Caco-2 (cell line): ENCODE results near the gene ATP5F1C. TPM values are rescaled to one million over a fixed set of nuclear protein-coding genes. Genes with fewer than 3 reads are reported as not detected.
A peak's percentile ranks its signal among the peaks of the same experiment; 100 is the strongest.

Experiments used
- BruUV-seq: library from RNA; stranded (reverse); fragments of 400-500 nt; replicated peaks from 2 replicates; lab custom pipeline; 2021; lab: Mats Ljungman, UMichigan
- CTCF ChIA-PET: fragments of 300-600 bp; sonication (Branson Sonifier 250); formaldehyde crosslinking; loops from one replicate; lab custom pipeline; 2022; ENCODE audit warnings: antibody characterized with exemption; lab: Charles Lee
- POLR2A ChIA-PET: fragments of 300-600 bp; sonication (Branson Sonifier 250); formaldehyde crosslinking; loops from one replicate; lab custom pipeline; 2022; ENCODE audit warnings: antibody characterized with exemption; lab: Charles Lee
- DNase-seq, 2 experiments: peaks; one replicate each; pipeline versions ENCODE4 v3.0.0 to v3.0.0-alpha.2; 2020 to 2022
- H3K27me3 ChIP-seq: replicated peaks from 2 replicates; pipeline ENCODE4 v1.6.0; 2011; ENCODE audit warnings: low read length; ENCODE audit not compliant: control insufficient read depth, insufficient read depth
- H3K36me3 ChIP-seq: 2 replicates; pipeline ENCODE4 v1.5.1; 2011; ENCODE audit warnings: low read length; ENCODE audit not compliant: control insufficient read depth, insufficient read depth
- H3K4me1 ChIP-seq: fragments of 250-450 bp; sonication (Bioruptor Pico); 2 replicates; pipeline ENCODE4 v1.5.1; 2020; ENCODE audit warnings: mild to moderate bottlenecking
- H3K4me3 ChIP-seq: 2 replicates; pipeline ENCODE4 v1.5.1; 2011; ENCODE audit warnings: low read depth, mild to moderate bottlenecking, control low read depth, low read length
- H3K9me3 ChIP-seq: fragments of 250-450 bp; sonication (Bioruptor Pico); 2 replicates; pipeline ENCODE4 v1.5.1; 2020; ENCODE audit warnings: mild to moderate bottlenecking, moderate library complexity
- H3K27ac Mint-ChIP-seq: one replicate; pipeline ENCODE4 v1.8.0; 2022; ENCODE audit warnings: mixed read lengths; ENCODE audit not compliant: unreplicated experiment
- H3K27me3 Mint-ChIP-seq: one replicate; pipeline ENCODE4 v1.8.0; 2022; ENCODE audit warnings: mixed read lengths; ENCODE audit not compliant: insufficient read depth, unreplicated experiment
- H3K36me3 Mint-ChIP-seq: one replicate; pipeline ENCODE4 v1.8.0; 2022; ENCODE audit warnings: mild to moderate bottlenecking, mixed read lengths; ENCODE audit not compliant: insufficient read depth, unreplicated experiment
- H3K4me1 Mint-ChIP-seq: one replicate; pipeline ENCODE4 v1.8.0; 2022; ENCODE audit warnings: low read depth, mixed read lengths; ENCODE audit not compliant: unreplicated experiment
- H3K4me3 Mint-ChIP-seq: one replicate; pipeline ENCODE4 v1.8.0; 2022; ENCODE audit warnings: mild to moderate bottlenecking, moderate library complexity, mixed read lengths; ENCODE audit not compliant: unreplicated experiment
- H3K9me3 Mint-ChIP-seq: one replicate; pipeline ENCODE4 v1.8.0; 2022; ENCODE audit warnings: mixed read lengths; ENCODE audit not compliant: unreplicated experiment
- intact Hi-C: fragments of 100-400 bp; cut with micrococcal nuclease; formaldehyde crosslinking; loops from one replicate; pipeline ENCODE4 v1.10.0; 2022; ENCODE audit not compliant: unreplicated experiment
- total RNA-seq: library from RNA; stranded (reverse); gene quantifications from 2 replicates; pipeline ENCODE4 v1.2.3, GENCODE V29; 2022
- TF ChIP-seq, protein P1 (sequence below), 2 experiments: fragments of 200-600 bp in 1 of 2; IDR thresholded peaks; 1 replicate in 1 of 2; 2 replicates in 1 of 2; pipeline versions ENCODE4 v1.5.1 to v1.8.0; 2011 to 2022; ENCODE audit warnings: antibody characterized with exemption in 1 of 2, control low read depth in 1 of 2, inconsistent platforms in 1 of 2, low read depth in 1 of 2, low read length in 1 of 2, mild to moderate bottlenecking in 1 of 2, moderate library complexity in 1 of 2; ENCODE audit not compliant: insufficient read depth in 1 of 2, severe bottlenecking in 1 of 2, unreplicated experiment in 1 of 2

Gene ATP5F1C
- total RNA-seq, 1 experiment from 2014 or later: 568 TPM

- DNase-seq: peak; percentile 88 to 91
- no TSS peak for BruUV-seq
- TF ChIP-seq, protein P1, sequence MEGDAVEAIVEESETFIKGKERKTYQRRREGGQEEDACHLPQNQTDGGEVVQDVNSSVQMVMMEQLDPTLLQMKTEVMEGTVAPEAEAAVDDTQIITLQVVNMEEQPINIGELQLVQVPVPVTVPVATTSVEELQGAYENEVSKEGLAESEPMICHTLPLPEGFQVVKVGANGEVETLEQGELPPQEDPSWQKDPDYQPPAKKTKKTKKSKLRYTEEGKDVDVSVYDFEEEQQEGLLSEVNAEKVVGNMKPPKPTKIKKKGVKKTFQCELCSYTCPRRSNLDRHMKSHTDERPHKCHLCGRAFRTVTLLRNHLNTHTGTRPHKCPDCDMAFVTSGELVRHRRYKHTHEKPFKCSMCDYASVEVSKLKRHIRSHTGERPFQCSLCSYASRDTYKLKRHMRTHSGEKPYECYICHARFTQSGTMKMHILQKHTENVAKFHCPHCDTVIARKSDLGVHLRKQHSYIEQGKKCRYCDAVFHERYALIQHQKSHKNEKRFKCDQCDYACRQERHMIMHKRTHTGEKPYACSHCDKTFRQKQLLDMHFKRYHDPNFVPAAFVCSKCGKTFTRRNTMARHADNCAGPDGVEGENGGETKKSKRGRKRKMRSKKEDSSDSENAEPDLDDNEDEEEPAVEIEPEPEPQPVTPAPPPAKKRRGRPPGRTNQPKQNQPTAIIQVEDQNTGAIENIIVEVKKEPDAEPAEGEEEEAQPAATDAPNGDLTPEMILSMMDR (IDR thresholded peaks at IDR 0.05; ENCODE audit: insufficient read depth in 1 of 2, low read depth in 1 of 2, low read length in 1 of 2, severe bottlenecking in 1 of 2, unreplicated experiment in 1 of 2): no peak
- CTCF ChIA-PET: no interaction called here
- intact Hi-C loops: loop anchor here (1.0 to 5.0 kb wide), 5 partner anchors 36 to 617 kb away; partner anchors contain the start of genes ATP5F1C and GATA3
- H3K27ac Mint-ChIP-seq: peak overlapping the region; percentile 98
- H3K4me1 Mint-ChIP-seq: peaks cover 63% of the 10 kb centered on the region
- Histone ChIP-seq H3K9me3 (peaks cover 12% of the 10 kb centered on the region), H3K4me1 (peaks cover 64% of the 10 kb centered on the region), H3K36me3 (no peaks in the 10 kb centered on the region), H3K4me3 (no peak overlapping the region), H3K27me3 (no peaks in the 10 kb centered on the region)
- H3K4me3 Mint-ChIP-seq: peak overlapping the region; percentile 66
- peaks cover 36% of the 10 kb centered on the region for H3K36me3 Mint-ChIP-seq
- POLR2A ChIA-PET: interaction anchor here (1.5 kb wide), 1 partner anchor 37 kb away, joined by 9 read pairs; the partner anchor contains the start of gene TAF3
- H3K27me3 Mint-ChIP-seq: no peaks in the 10 kb centered on the region
- peaks cover 29% of the 10 kb centered on the region for H3K9me3 Mint-ChIP-seq
These were observed 67.2 kb downstream of the ATP5F1C start for GRCh38 chr10:7855205-7855604.

GRCh38 chr10:7856678-7857077, 68.7 kb downstream of the ATP5F1C start:
- H3K4me3 Mint-ChIP-seq: peak overlapping the region; percentile 60
- TF ChIP-seq, protein P1 (IDR thresholded peaks at IDR 0.05; ENCODE audit: insufficient read depth in 1 of 2, low read depth in 1 of 2, low read length in 1 of 2, severe bottlenecking in 1 of 2, unreplicated experiment in 1 of 2): no peak
- peaks cover 41% of the 10 kb centered on the region for H3K36me3 Mint-ChIP-seq
- intact Hi-C loops: loop anchor here (2.0 to 5.0 kb wide), 4 partner anchors 52 to 616 kb away; partner anchors contain the start of gene GATA3
- peak in 1 of 2 experiments; percentile 36 for DNase-seq
- peaks cover 53% of the 10 kb centered on the region for H3K4me1 Mint-ChIP-seq
- BruUV-seq: no TSS peak
- H3K27ac Mint-ChIP-seq: peak overlapping the region; percentile 81
- Histone ChIP-seq H3K36me3 (no peaks in the 10 kb centered on the region), H3K4me1 (peaks cover 64% of the 10 kb centered on the region), H3K4me3 (peak overlapping the region; percentile 6; the same call in 1 of the 2 replicates), H3K9me3 (peaks cover 23% of the 10 kb centered on the region), H3K27me3 (no peaks in the 10 kb centered on the region)
- no peaks in the 10 kb centered on the region for H3K27me3 Mint-ChIP-seq
- ChIA-PET CTCF (interaction anchor here (0.6 to 1.5 kb wide), 7 partner anchors 16 to 1486 kb away, joined by 3 to 5 read pairs (median 5); partner anchors contain the start of gene TAF3), POLR2A (interaction anchor here (0.6 to 1.0 kb wide), 6 partner anchors 39 to 1969 kb away, joined by 3 to 9 read pairs (median 6); partner anchors contain the start of genes ATP5F1C and TAF3)
- H3K9me3 Mint-ChIP-seq: peaks cover 35% of the 10 kb centered on the region

DNA sequence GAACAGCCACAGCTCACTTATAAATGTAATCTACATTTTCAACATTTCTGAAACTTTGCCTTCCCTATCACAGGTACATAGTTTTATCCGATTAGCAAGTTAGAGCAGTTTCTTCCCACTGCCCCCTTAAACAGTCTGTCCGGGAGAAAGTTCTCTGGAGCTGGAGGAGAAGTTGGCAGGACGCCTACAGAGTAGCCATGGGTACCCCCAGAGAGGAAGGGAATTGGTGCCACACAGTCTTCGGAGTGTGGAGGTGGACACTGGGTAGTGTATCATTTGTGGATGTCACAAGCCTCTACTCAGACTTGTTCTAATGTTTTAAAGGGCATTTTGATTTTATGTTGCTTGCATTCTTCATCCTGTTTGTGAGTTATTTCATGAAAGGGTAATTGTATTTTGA, 69.3 kb downstream of the ATP5F1C start:
- Histone ChIP-seq H3K27me3 (no peaks in the 10 kb centered on the region), H3K9me3 (peaks cover 29% of the 10 kb centered on the region), H3K4me3 (no peak overlapping the region), H3K4me1 (peaks cover 62% of the 10 kb centered on the region), H3K36me3 (no peaks in the 10 kb centered on the region)
- CTCF ChIA-PET: interaction anchor here (0.5 to 1.5 kb wide), 4 partner anchors 39 to 574 kb away, joined by 3 to 5 read pairs (median 4); partner anchors contain the start of gene TAF3
- intact Hi-C loops: loop anchor here (2.0 to 5.0 kb wide), 4 partner anchors 52 to 615 kb away; partner anchors contain the start of gene GATA3
- BruUV-seq: TSS peak; percentile 52
- POLR2A ChIA-PET: interaction anchor here (0.5 to 1.0 kb wide), 4 partner anchors 39 to 317 kb away, joined by 3 to 5 read pairs (median 5); partner anchors contain the start of gene TAF3
- Mint-ChIP-seq H3K27me3 (no peaks in the 10 kb centered on the region), H3K9me3 (peaks cover 36% of the 10 kb centered on the region), H3K4me1 (peaks cover 49% of the 10 kb centered on the region), H3K27ac (peak overlapping the region; percentile 81), H3K36me3 (peaks cover 46% of the 10 kb centered on the region), H3K4me3 (peak overlapping the region; percentile 60)
- DNase-seq: peak in 1 of 2 experiments; percentile 24
- TF ChIP-seq, protein P1 (IDR thresholded peaks at IDR 0.05; ENCODE audit: insufficient read depth in 1 of 2, low read depth in 1 of 2, low read length in 1 of 2, severe bottlenecking in 1 of 2, unreplicated experiment in 1 of 2): no peak

Other genes with a start within 250 kb of the ATP5F1C start
- 0.18 and 0.51 TPM in 2 replicates for gene ITIH5, start 121.2 kb upstream of the ATP5F1C start, total RNA-seq
- 13.3 and 20.3 TPM in 2 replicates for gene ITIH2, start 84.9 kb upstream of the ATP5F1C start, total RNA-seq
- 27.8 and 27.9 TPM in 2 replicates for gene KIN, start 184 bp upstream of the ATP5F1C start, total RNA-seq
- gene TAF3, start 30.3 kb downstream of the ATP5F1C start, total RNA-seq: 28.9 and 30.6 TPM in 2 replicates